HG03060 (cell line): ENCODE measurements around the gene FAM83B.
"Not testable (repeated sequence)": the region's sequence is repeated elsewhere in the genome, so short reads cannot be mapped to it uniquely, and the experiment has no call there.

Experiments used
- ATAC-seq: cut with Tn5 transposase; IDR thresholded peaks from one replicate; pipeline ENCODE4 v1.9.1; 2021; ENCODE audit warnings: low read depth, moderate number of reproducible peaks; ENCODE audit not compliant: unreplicated experiment

FAM83B gene

GRCh38 chr6:54897462-54898189 is 51.1 kb downstream of the FAM83B start:
- ATAC-seq: no peak

GRCh38 chr6:54898767-54899166 is 52.2 kb downstream of the FAM83B start:
- ATAC-seq: no peak

- ATAC-seq: no peak
Observed at GRCh38 chr6:54899442-54899841, 52.9 kb downstream of the FAM83B start.

GRCh38 chr6:54899986-54900385 is 53.4 kb downstream of the FAM83B start:
- ATAC-seq: no peak

- ATAC-seq: no peak
Observed at GRCh38 chr6:54900666-54901065, 54.1 kb downstream of the FAM83B start.

GRCh38 chr6:54903884-54904283 is 57.3 kb downstream of the FAM83B start:
- no peak for ATAC-seq

GRCh38 chr6:54907355-54907754 is 60.8 kb downstream of the FAM83B start:
- no peak for ATAC-seq

- no peak for ATAC-seq
Observed at GRCh38 chr6:54909184-54909583, 62.6 kb downstream of the FAM83B start.

GRCh38 chr6:54910431-54910884 is 63.9 kb downstream of the FAM83B start:
- ATAC-seq: no peak

- ATAC-seq: no peak
Observed at GRCh38 chr6:54910921-54911320, 64.3 kb downstream of the FAM83B start.

GRCh38 chr6:54913211-54913610 is 66.6 kb downstream of the FAM83B start:
- ATAC-seq: no peak

GRCh38 chr6:54916858-54917257 is 70.3 kb downstream of the FAM83B start:
- ATAC-seq: no peak

- ATAC-seq: no peak
Observed at GRCh38 chr6:54920628-54921027, 74.1 kb downstream of the FAM83B start.

- ATAC-seq: no peak
Observed at GRCh38 chr6:54921891-54922290, 75.3 kb downstream of the FAM83B start.

GRCh38 chr6:54929245-54929909 is 82.8 kb downstream of the FAM83B start:
- ATAC-seq: no peak

- no peak for ATAC-seq
Observed at GRCh38 chr6:54932622-54933021, 86.1 kb downstream of the FAM83B start.

GRCh38 chr6:54935739-54936138 is 89.2 kb downstream of the FAM83B start:
- no peak for ATAC-seq

GRCh38 chr6:54937371-54937770 is 90.8 kb downstream of the FAM83B start:
- no peak for ATAC-seq

GRCh38 chr6:54957698-54958097 is 111.1 kb downstream of the FAM83B start:
- no peak for ATAC-seq

- ATAC-seq: no peak
Observed at GRCh38 chr6:54958446-54958845, 111.9 kb downstream of the FAM83B start.

- ATAC-seq: no peak
Observed at GRCh38 chr6:54959820-54960219, 113.2 kb downstream of the FAM83B start.

- ATAC-seq: not testable (repeated sequence)
Observed at GRCh38 chr6:54961372-54961771, 114.8 kb downstream of the FAM83B start.
